ENCODE data around the gene CREM.
"Not testable (repeated sequence)": the region's sequence is repeated elsewhere in the genome, so short reads cannot be mapped to it uniquely, and the experiment has no call there.

The CREM gene

GRCh38 chr10:35126530-35127288, at the start of gene CREM:
TSS of gene CREM (plus strand) at chr10:35126846. CDS start at chr10:35137836, 10,990 bp downstream.
- FAIRE-seq, result no peak

- no peak for FAIRE-seq
Measured at GRCh38 chr10:35079265-35079664, 47.4 kb upstream of the CREM start.

GRCh38 chr10:35079763-35080162, 46.9 kb upstream of the CREM start:
- FAIRE-seq, result no peak

- not testable (repeated sequence) for FAIRE-seq
Measured at GRCh38 chr10:35080261-35080660, 46.4 kb upstream of the CREM start.

- FAIRE-seq, result no peak
Measured at GRCh38 chr10:35083242-35083641, 43.4 kb upstream of the CREM start.

- FAIRE-seq, result no peak
Measured at GRCh38 chr10:35089611-35090161, 37.0 kb upstream of the CREM start.

- FAIRE-seq, result no peak
Measured at GRCh38 chr10:35090162-35090954, 36.3 kb upstream of the CREM start, which contains the start of gene CUL2. TSS of gene CUL2 (minus strand) at chr10:35090341. CDS start at chr10:35071317, 19,024 bp downstream.

GRCh38 chr10:35091994-35092790, 34.5 kb upstream of the CREM start:
- no peak for FAIRE-seq

- FAIRE-seq, result no peak
Measured at GRCh38 chr10:35092851-35093250, 33.8 kb upstream of the CREM start.

GRCh38 chr10:35096312-35096711, 30.3 kb upstream of the CREM start:
- no peak for FAIRE-seq

- FAIRE-seq, result no peak
Measured at GRCh38 chr10:35097510-35097909, 29.1 kb upstream of the CREM start.

- FAIRE-seq, result no peak
Measured at GRCh38 chr10:35103882-35104281, 22.8 kb upstream of the CREM start.

GRCh38 chr10:35112571-35112970, 14.1 kb upstream of the CREM start:
- no peak for FAIRE-seq

- no peak for FAIRE-seq
Measured at GRCh38 chr10:35119378-35119777, 7.3 kb upstream of the CREM start.

- FAIRE-seq, result no peak
Measured at GRCh38 chr10:35124540-35124939, 2.1 kb upstream of the CREM start.

- no peak for FAIRE-seq
Measured at GRCh38 chr10:35126062-35126529, 550 bp upstream of the CREM start.

- no peak for FAIRE-seq
Measured at GRCh38 chr10:35127289-35127891, 744 bp downstream of the CREM start.

GRCh38 chr10:35129185-35129674, 2.6 kb downstream of the CREM start:
- FAIRE-seq, result no peak

- FAIRE-seq, result no peak
Measured at GRCh38 chr10:35130663-35131062, 4.0 kb downstream of the CREM start.

GRCh38 chr10:35132727-35133126, 6.1 kb downstream of the CREM start:
- no peak for FAIRE-seq

- no peak for FAIRE-seq
Measured at GRCh38 chr10:35133586-35133985, 6.9 kb downstream of the CREM start.

- no peak for FAIRE-seq
Measured at GRCh38 chr10:35135861-35136260, 9.2 kb downstream of the CREM start.
